Neural progenitor cell (in vitro differentiated cells): ENCODE measurements around the gene ZBTB12.

ENCODE experiments used
- CTCF ChIP-seq: fragments of 200-600 bp; sonication (generic); IDR thresholded peaks from 2 replicates; pipeline ENCODE4 v1.5.1; 2017; ENCODE audit warnings: antibody characterized with exemption, mild to moderate bottlenecking
- EZH2 ChIP-seq: fragments of 200-600 bp; sonication (generic); IDR thresholded peaks from 2 replicates; pipeline ENCODE4 v1.6.1; 2017; ENCODE audit warnings: antibody characterized with exemption, mild to moderate bottlenecking, moderate library complexity
- EZH2phosphoT487 ChIP-seq: fragments of 200-600 bp; sonication (generic); IDR thresholded peaks from 2 replicates; pipeline ENCODE4 v1.6.1; 2017; ENCODE audit warnings: antibody characterized with exemption

GRCh38 chr6:31881136-31881859 is 20.6 kb downstream of the ZBTB12 start:
- TF ChIP-seq CTCF (no peak), EZH2 (no peak), EZH2phosphoT487 (no peak)
